Measurements from ENCODE around the gene TTC3. TPM values are rescaled to one million over a fixed set of nuclear protein-coding genes. Genes with fewer than 3 reads are reported as not detected.

The TTC3 gene
- total and polyA plus RNA-seq, 2 donors (not counting 1 experiment from before 2014, with no cell fraction given): 42.0 to 163 TPM

- Mint-ChIP-seq H3K27ac (no peak overlapping the region), H3K4me3 (no peak overlapping the region), H3K9me3 (ENCODE audit: insufficient read depth) (no peaks in the 10 kb centered on the region), H3K4me1 (no peaks in the 10 kb centered on the region), H3K27me3 (no peaks in the 10 kb centered on the region)
- ChIA-PET POLR2A (no interaction called here), CTCF (no interaction called here)
- Histone ChIP-seq H3K4me1 (ENCODE audit: control insufficient read depth in 2 of 2, insufficient read depth in 2 of 2, low read length in 2 of 2) (no peaks in the 10 kb centered on the region), H3K27ac (ENCODE audit: low read length in 2 of 2) (no peak overlapping the region), H3K79me2 (ENCODE audit: control insufficient read depth, insufficient read depth, low read length) (no peaks in the 10 kb centered on the region), H4K20me1 (ENCODE audit: control insufficient read depth, insufficient read depth, low read length, poor library complexity, severe bottlenecking) (no peaks in the 10 kb centered on the region), H3K9ac (ENCODE audit: low read length) (no peak overlapping the region), H3K27me3 (replicated peaks in 1 of 4; ENCODE audit: control extremely low read depth in 1 of 4, control insufficient read depth in 3 of 4, insufficient read depth in 4 of 4, low read length in 3 of 4) (no peaks in the 10 kb centered on the region), H3K36me3 (replicated peaks in 1 of 2; ENCODE audit: control extremely low read depth in 1 of 2, control insufficient read depth in 1 of 2, extremely low read depth in 1 of 2, insufficient read depth in 2 of 2, low read length in 1 of 2) (peaks cover 7 to 61% of the 10 kb centered on the region in 2 experiments), H3K4me3 (ENCODE audit: control extremely low read depth in 1 of 5, extremely low read depth in 1 of 5, insufficient read depth in 1 of 5, low read depth in 2 of 5, low read length in 4 of 5) (no peak overlapping the region), H2AFZ (ENCODE audit: insufficient read depth, low read depth, low read length, poor library complexity, severe bottlenecking) (no peak overlapping the region), H3K9me3 (ENCODE audit: control extremely low read depth in 1 of 3, control insufficient read depth in 2 of 3, insufficient read depth in 1 of 3, low read length in 2 of 3) (no peaks in the 10 kb centered on the region), H3K4me2 (replicated peaks; ENCODE audit: low read depth, low read length, poor library complexity, severe bottlenecking) (no peak overlapping the region)
- intact Hi-C loops (cut with micrococcal nuclease): no loop called here
- ATAC-seq (ENCODE audit: low read depth): no peak
- no peak for TF ChIP-seq EZH2 (IDR thresholded peaks at IDR 0.05; ENCODE audit: borderline replicate concordance, insufficient read depth, low read depth, low read length, poor library complexity, severe bottlenecking)
- no peak for TF ChIP-seq CTCF (IDR thresholded peaks at IDR 0.05)
- DNase-seq: no peak
Observed at GRCh38 chr21:37128076-37128475, 55.0 kb downstream of the TTC3 start.

GRCh38 chr21:37130971-37131370 is 57.9 kb downstream of the TTC3 start:
- Histone ChIP-seq H3K4me3 (ENCODE audit: control extremely low read depth in 1 of 5, extremely low read depth in 1 of 5, insufficient read depth in 1 of 5, low read depth in 2 of 5, low read length in 4 of 5) (no peak overlapping the region), H3K27me3 (replicated peaks in 1 of 4; ENCODE audit: control extremely low read depth in 1 of 4, control insufficient read depth in 3 of 4, insufficient read depth in 4 of 4, low read length in 3 of 4) (no peaks in the 10 kb centered on the region), H3K9me3 (ENCODE audit: control extremely low read depth in 1 of 3, control insufficient read depth in 2 of 3, insufficient read depth in 1 of 3, low read length in 2 of 3) (no peaks in the 10 kb centered on the region), H3K36me3 (replicated peaks in 1 of 2; ENCODE audit: control extremely low read depth in 1 of 2, control insufficient read depth in 1 of 2, extremely low read depth in 1 of 2, insufficient read depth in 2 of 2, low read length in 1 of 2) (peaks cover 8 to 66% of the 10 kb centered on the region in 2 experiments), H3K9ac (ENCODE audit: low read length) (no peak overlapping the region), H3K27ac (ENCODE audit: low read length in 2 of 2) (no peak overlapping the region), H3K4me2 (replicated peaks; ENCODE audit: low read depth, low read length, poor library complexity, severe bottlenecking) (no peak overlapping the region), H2AFZ (ENCODE audit: insufficient read depth, low read depth, low read length, poor library complexity, severe bottlenecking) (no peak overlapping the region), H3K79me2 (ENCODE audit: control insufficient read depth, insufficient read depth, low read length) (no peaks in the 10 kb centered on the region), H3K4me1 (ENCODE audit: control insufficient read depth in 2 of 2, insufficient read depth in 2 of 2, low read length in 2 of 2) (no peaks in the 10 kb centered on the region), H4K20me1 (ENCODE audit: control insufficient read depth, insufficient read depth, low read length, poor library complexity, severe bottlenecking) (no peaks in the 10 kb centered on the region)
- Mint-ChIP-seq H3K4me1 (no peaks in the 10 kb centered on the region), H3K4me3 (no peak overlapping the region), H3K27me3 (no peaks in the 10 kb centered on the region), H3K27ac (no peak overlapping the region), H3K9me3 (ENCODE audit: insufficient read depth) (no peaks in the 10 kb centered on the region)
- DNase-seq (no peak), ATAC-seq (ENCODE audit: low read depth) (no peak)
- intact Hi-C loops (cut with micrococcal nuclease): no loop called here
- no CpG with 5 or more reads among the region's 2 CpGs for WGBS (ENCODE audit: insufficient coverage)
- no peak for TF ChIP-seq CTCF (IDR thresholded peaks at IDR 0.05)
- TF ChIP-seq EZH2 (IDR thresholded peaks at IDR 0.05; ENCODE audit: borderline replicate concordance, insufficient read depth, low read depth, low read length, poor library complexity, severe bottlenecking): no peak
- ChIA-PET CTCF (interaction anchor here (1.4 kb wide), 1 partner anchor 46 kb away, joined by 3 read pairs; no protein-coding TSS in a partner anchor), POLR2A (no interaction called here)

Measured in B cell (primary cell).